HG02571 (cell line): Measurements from ENCODE around the gene RUNDC3A.

ENCODE experiments used
- ATAC-seq: cut with Tn5 transposase; IDR thresholded peaks from one replicate; pipeline ENCODE4 v1.9.1; 2021; ENCODE audit warnings: mild to moderate bottlenecking, moderate library complexity; ENCODE audit not compliant: unreplicated experiment

RUNDC3A gene

GRCh38 chr17:44308320-44308818 is at the start of gene RUNDC3A:
Gene RUNDC3A (plus strand): TSS chr17:44308601. CDS start chr17:44308833, 232 bp downstream.
- ATAC-seq = no peak

- no peak for ATAC-seq
Measured at GRCh38 chr17:44258811-44259351, 49.5 kb upstream of the RUNDC3A start.

GRCh38 chr17:44260296-44260695 is 48.1 kb upstream of the RUNDC3A start:
- no peak for ATAC-seq

- no peak for ATAC-seq
Measured at GRCh38 chr17:44262654-44263225, 45.7 kb upstream of the RUNDC3A start.

- ATAC-seq = no peak
Measured at GRCh38 chr17:44263345-44263902, 45.0 kb upstream of the RUNDC3A start.

GRCh38 chr17:44266402-44267164 is 41.8 kb upstream of the RUNDC3A start:
- ATAC-seq = no peak

GRCh38 chr17:44267165-44267455 is 41.3 kb upstream of the RUNDC3A start:
- no peak for ATAC-seq

GRCh38 chr17:44267818-44268490 is 40.4 kb upstream of the RUNDC3A start, which contains the start of gene SLC4A1:
Gene SLC4A1 (minus strand): TSS chr17:44268135. CDS start chr17:44262866, 5,269 bp downstream.
- no peak for ATAC-seq

- ATAC-seq = no peak
Measured at GRCh38 chr17:44268709-44269534, 39.5 kb upstream of the RUNDC3A start.

GRCh38 chr17:44269535-44270240 is 38.7 kb upstream of the RUNDC3A start:
- no peak for ATAC-seq

GRCh38 chr17:44272321-44272951 is 36.0 kb upstream of the RUNDC3A start:
- no peak for ATAC-seq

GRCh38 chr17:44272954-44273353 is 35.4 kb upstream of the RUNDC3A start:
- no peak for ATAC-seq

GRCh38 chr17:44273607-44274006 is 34.8 kb upstream of the RUNDC3A start:
- no peak for ATAC-seq

GRCh38 chr17:44277976-44278375 is 30.4 kb upstream of the RUNDC3A start:
- ATAC-seq = no peak

- ATAC-seq = no peak
Measured at GRCh38 chr17:44279346-44279665, 29.1 kb upstream of the RUNDC3A start.

- peak; percentile 65 for ATAC-seq
Measured at GRCh38 chr17:44279666-44280391, 28.6 kb upstream of the RUNDC3A start.

GRCh38 chr17:44280392-44280937 is 27.9 kb upstream of the RUNDC3A start:
- no peak for ATAC-seq

GRCh38 chr17:44281570-44281969 is 26.8 kb upstream of the RUNDC3A start:
- no peak for ATAC-seq

- no peak for ATAC-seq
Measured at GRCh38 chr17:44282264-44282663, 26.1 kb upstream of the RUNDC3A start.
